GM12878 (cell line): ENCODE results near the gene GLS. TPM values are rescaled to one million over a fixed set of nuclear protein-coding genes. Genes with fewer than 3 reads are reported as not detected.

Experiments
- ATAC-seq: fragments of 200-7000 bp; cut with Tn5 transposase; 3 replicates; pipeline ENCODE4 v1.9.1; 2020; ENCODE audit warnings: mild to moderate bottlenecking, moderate library complexity
- BruUV-seq: library from RNA; stranded (reverse); fragments of 400-500 nt; replicated peaks from 2 replicates; lab custom pipeline; 2021; lab: Mats Ljungman, UMichigan
- CTCF ChIA-PET: fragments of 300-600 bp; sonication (Branson Sonifier 250); formaldehyde crosslinking; extraction: SDS; loops from one replicate; lab custom pipeline; 2021; ENCODE audit warnings: inconsistent platforms; lab: Yijun Ruan, JAX
- POLR2A ChIA-PET: fragments of 350-600 bp; formaldehyde crosslinking; extraction: SDS; loops from one replicate; lab custom pipeline; 2021; ENCODE audit warnings: inconsistent platforms; lab: Charles Lee
- RAD21 ChIA-PET: fragments of 300-600 bp; sonication (Branson Sonifier 250); formaldehyde crosslinking; loops from one replicate; lab custom pipeline; 2023; ENCODE audit warnings: antibody characterized with exemption; ENCODE audit not compliant: unreplicated experiment; lab: Charles Lee
- SMC1A ChIA-PET: fragments of 300-600 bp; sonication (Branson Sonifier 250); formaldehyde crosslinking; loops from one replicate; lab custom pipeline; 2023; ENCODE audit not compliant: unreplicated experiment, uncharacterized antibody; lab: Charles Lee
- DNase-seq: peaks from one replicate; pipeline ENCODE4 v3.0.0-alpha.2; 2011; ENCODE audit warnings: low read depth, low spot score
- FAIRE-seq: peaks from 3 replicates; lab custom pipeline; 2011; peaks lifted over from hg19 to GRCh38; lab: Jason Lieb, UNC
- H2AFZ ChIP-seq: 2 replicates; pipeline ENCODE4 v1.6.0; 2011; ENCODE audit warnings: low read depth, low read length, control low read depth; ENCODE audit not compliant: control insufficient read depth
- H3K27ac ChIP-seq: 2 replicates; pipeline ENCODE4 v1.5.1; 2011; ENCODE audit warnings: control low read depth; ENCODE audit not compliant: control insufficient read depth, insufficient read depth
- H3K27me3 ChIP-seq, 2 experiments: replicated peaks in 1 of 2; 2 replicates each; pipeline versions ENCODE4 v1.6.0 to v1.6.1; 2011; ENCODE audit warnings: low read length in 1 of 2; ENCODE audit not compliant: control insufficient read depth in 2 of 2, insufficient read depth in 2 of 2
- H3K36me3 ChIP-seq, 2 experiments: 2 replicates each; pipeline ENCODE4 v1.5.1; 2011; ENCODE audit warnings: low read length in 1 of 2; ENCODE audit not compliant: control insufficient read depth in 2 of 2, insufficient read depth in 2 of 2
- H3K4me1 ChIP-seq: 2 replicates; pipeline ENCODE4 v1.6.1; 2011; ENCODE audit warnings: mild to moderate bottlenecking, low read length, moderate library complexity, mixed read lengths; ENCODE audit not compliant: control insufficient read depth, insufficient read depth
- H3K4me2 ChIP-seq: 2 replicates; pipeline ENCODE4 v1.6.0; 2011; ENCODE audit warnings: control low read depth; ENCODE audit not compliant: control insufficient read depth, insufficient read depth
- H3K4me3 ChIP-seq: fragments of 200-600 bp; sonication (generic); 2 replicates; pipeline ENCODE4 v1.5.1; 2016
- H3K79me2 ChIP-seq: 2 replicates; pipeline ENCODE4 v1.6.0; 2011; ENCODE audit warnings: low read length; ENCODE audit not compliant: control insufficient read depth, insufficient read depth
- H3K9ac ChIP-seq: 2 replicates; pipeline ENCODE4 v1.8.0; 2011; ENCODE audit warnings: low read length, control low read depth, mixed read lengths; ENCODE audit not compliant: control insufficient read depth, insufficient read depth
- H3K9me3 ChIP-seq: replicated peaks from 3 replicates; pipeline ENCODE4 v1.5.1; 2011; ENCODE audit warnings: mild to moderate bottlenecking, low read length; ENCODE audit not compliant: control insufficient read depth, insufficient read depth
- H4K20me1 ChIP-seq: 2 replicates; pipeline ENCODE4 v1.6.0; 2011; ENCODE audit not compliant: control insufficient read depth, insufficient read depth
- ASH2L ChIP-seq: fragments of 300-600, 200-600 bp; sonication (generic); IDR thresholded peaks from 2 replicates; pipeline ENCODE4 v1.6.1; 2017; ENCODE audit warnings: low read depth, mild to moderate bottlenecking, borderline replicate concordance
- POLR2A ChIP-seq: IDR thresholded peaks from 2 replicates; pipeline ENCODE4 v1.6.1; 2011; ENCODE audit warnings: low read depth, mild to moderate bottlenecking, low read length
- POLR2AphosphoS5 ChIP-seq: IDR thresholded peaks from 2 replicates; pipeline ENCODE4 v1.6.1; 2011; ENCODE audit warnings: mild to moderate bottlenecking, low read length, inconsistent platforms
- RBBP5 ChIP-seq: fragments of 200-600 bp; sonication (generic); conservative IDR thresholded peaks from 2 replicates; pipeline ENCODE4 v1.6.1; 2016
- SMAD5 ChIP-seq: IDR thresholded peaks from 2 replicates; pipeline ENCODE4 v1.6.1; 2016; ENCODE audit warnings: antibody characterized with exemption, low read depth
- TAF1 ChIP-seq: IDR thresholded peaks from 2 replicates; pipeline ENCODE4 v1.6.1; 2011; ENCODE audit warnings: mild to moderate bottlenecking, low read depth, low read length, borderline replicate concordance
- WGBS: methylation state at CpG from one replicate; pipeline ENCODE4 v1.1.6; 2016; ENCODE audit warnings: low lambda C conversion rate; ENCODE audit not compliant: insufficient replicate concordance, insufficient coverage; ENCODE audit errors: missing lambda C conversion rate; 5-methylcytosine and 5-hydroxymethylcytosine counted together
- in situ Hi-C: fragments of 300-500 bp; cut with MboI; formaldehyde crosslinking; loops from 9 replicates; pipeline ENCODE4 v1.14.3; 2018; ENCODE audit warnings: mixed read lengths
- intact Hi-C: fragments of 100-400 bp; cut with micrococcal nuclease; formaldehyde crosslinking; loops from one replicate; pipeline ENCODE4 v1.14.2; 2022; ENCODE audit not compliant: unreplicated experiment
- polyA plus RNA-seq, 11 experiments: library from polyadenylated mRNA; depleted of rRNA in 4 of 11; unstranded in 6 of 11; stranded (reverse) in 5 of 11; fragments of >200 nt; fragmentation: Nextera tagmentation in 4 of 11; fragmentation: Illumina TruSeq in 1 of 11; extraction: Ambion mirVana in 4 of 11; extraction: Trizol in 1 of 11; gene quantifications; 1 replicate in 1 of 11; 2 replicates in 10 of 11; pipeline versions ENCODE4 v1.2.1 to v1.2.3, GENCODE V29; 2011 to 2016; ENCODE audit warnings: inconsistent platforms in 2 of 11, missing spikeins in 2 of 11, low read depth in 1 of 11
- total RNA-seq, 4 experiments: library from RNA; depleted of rRNA in 3 of 4; stranded (reverse); fragments of >200 nt in 3 of 4; fragmentation: Illumina TruSeq in 1 of 4; extraction: Trizol in 1 of 4; gene quantifications; 2 replicates each; pipeline versions ENCODE4 v1.2.1 to v1.2.3, GENCODE V29; 2013 to 2021

Gene GLS
- total and polyA plus RNA-seq, 10 of the 15 experiments (the other 5 are each of a cell fraction or from before 2014, with no cell fraction given): 15.7 to 145 (median 70.8) TPM

DNA sequence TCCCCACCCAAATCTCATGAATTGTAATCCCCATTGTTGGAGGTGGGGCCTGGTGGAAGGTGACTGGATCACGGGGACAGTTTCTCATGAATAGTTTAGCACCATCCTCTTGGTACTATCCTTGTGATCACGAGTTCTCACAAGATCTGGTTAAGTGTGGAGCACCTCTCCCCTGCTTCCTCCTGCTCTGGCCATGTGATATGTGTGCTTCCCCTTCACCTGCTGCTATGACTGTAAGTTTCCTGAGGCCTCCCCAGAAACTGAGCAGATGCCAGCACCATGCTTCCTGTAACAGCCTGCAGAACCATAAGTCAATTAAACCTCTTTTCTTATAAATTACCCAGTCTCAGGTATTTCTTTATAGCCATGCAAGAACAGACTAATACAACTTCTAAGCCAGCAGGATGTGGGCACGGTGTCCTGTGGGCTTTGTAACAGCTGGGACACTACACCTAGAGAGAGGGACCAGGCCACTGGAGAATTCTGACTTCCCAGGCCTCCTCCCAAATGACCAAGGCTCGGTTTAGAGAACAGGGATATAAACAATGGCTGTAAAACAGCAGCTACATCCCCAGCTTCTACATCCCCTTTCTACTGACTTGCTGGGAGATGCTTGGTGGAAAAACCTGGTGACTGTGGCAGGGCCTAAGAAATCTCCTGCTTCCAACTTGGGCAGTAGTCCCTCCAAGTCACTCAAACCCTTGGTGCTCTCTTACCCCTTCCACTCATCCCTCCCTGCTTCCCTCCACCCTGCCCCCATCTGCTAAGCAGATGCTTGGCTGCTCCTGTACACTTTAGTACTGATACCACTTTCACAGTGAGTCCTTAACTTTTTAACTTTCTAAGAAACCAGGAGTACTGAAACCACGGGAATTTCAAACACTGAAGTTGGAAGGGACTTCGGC is 123.0 kb downstream of the GLS start:
- DNase-seq (no peak), FAIRE-seq (no peak), ATAC-seq (peak; percentile 13)
- no peaks in the 10 kb centered on the region; the same call in 1 of the 2 replicates for H3K4me1 ChIP-seq
- WGBS: 96% methylated on average over 6 of the region's 6 CpGs
- BruUV-seq: no TSS peak
- ChIA-PET POLR2A (interaction anchor here (1.2 to 1.3 kb wide), 2 partner anchors 8 to 103 kb away, joined by 3 to 10 read pairs; no protein-coding TSS in a partner anchor), RAD21 (interaction anchor here (0.9 kb wide), 1 partner anchor 16 kb away, joined by 3 read pairs; no protein-coding TSS in a partner anchor), CTCF (interaction anchor here (1.2 to 1.6 kb wide), 3 partner anchors 11 to 36 kb away, joined by 3 to 5 read pairs (median 4); no protein-coding TSS in a partner anchor), SMC1A (interaction anchor here (1.0 to 2.3 kb wide), 4 partner anchors 9 to 152 kb away, joined by 3 to 9 read pairs (median 6); partner anchors contain the start of gene STAT1)
- TF ChIP-seq ASH2L (no peak), TAF1 (no peak), POLR2A (peak; percentile 63; the same call in 1 of the 2 replicates), RBBP5 (no peak), SMAD5 (peak; percentile 45; the same call in 1 of the 2 replicates), POLR2AphosphoS5 (peak; percentile 63)
- H3K9me3 ChIP-seq: peaks cover 27% of the 10 kb centered on the region
- H3K36me3 ChIP-seq: peaks cover 33 to 88% of the 10 kb centered on the region in 2 experiments
- H3K9ac ChIP-seq: no peak overlapping the region
- no peak overlapping the region for H2AFZ ChIP-seq
- peaks cover 49% of the 10 kb centered on the region for H3K79me2 ChIP-seq
- H3K27ac ChIP-seq: no peak overlapping the region
- in situ Hi-C loops (no loop called here), intact Hi-C loops (no loop called here)
- H3K4me3 ChIP-seq: no peak overlapping the region
- no peaks in the 10 kb centered on the region for H3K27me3 ChIP-seq
- H3K4me2 ChIP-seq: peak overlapping the region; percentile 7; the same call in 1 of the 2 replicates
- peaks cover 25% of the 10 kb centered on the region; the same call in 1 of the 2 replicates for H4K20me1 ChIP-seq
